GM12872 (cell line): Measurements from ENCODE around the gene CTSA.

Experiments used
- TF ChIP-seq, protein P1 (sequence below): IDR thresholded peaks from 3 replicates; pipeline ENCODE4 v1.5.1; 2011; ENCODE audit warnings: low read depth, mild to moderate bottlenecking, low read length, moderate library complexity; ENCODE audit not compliant: insufficient read depth

Gene CTSA

DNA sequence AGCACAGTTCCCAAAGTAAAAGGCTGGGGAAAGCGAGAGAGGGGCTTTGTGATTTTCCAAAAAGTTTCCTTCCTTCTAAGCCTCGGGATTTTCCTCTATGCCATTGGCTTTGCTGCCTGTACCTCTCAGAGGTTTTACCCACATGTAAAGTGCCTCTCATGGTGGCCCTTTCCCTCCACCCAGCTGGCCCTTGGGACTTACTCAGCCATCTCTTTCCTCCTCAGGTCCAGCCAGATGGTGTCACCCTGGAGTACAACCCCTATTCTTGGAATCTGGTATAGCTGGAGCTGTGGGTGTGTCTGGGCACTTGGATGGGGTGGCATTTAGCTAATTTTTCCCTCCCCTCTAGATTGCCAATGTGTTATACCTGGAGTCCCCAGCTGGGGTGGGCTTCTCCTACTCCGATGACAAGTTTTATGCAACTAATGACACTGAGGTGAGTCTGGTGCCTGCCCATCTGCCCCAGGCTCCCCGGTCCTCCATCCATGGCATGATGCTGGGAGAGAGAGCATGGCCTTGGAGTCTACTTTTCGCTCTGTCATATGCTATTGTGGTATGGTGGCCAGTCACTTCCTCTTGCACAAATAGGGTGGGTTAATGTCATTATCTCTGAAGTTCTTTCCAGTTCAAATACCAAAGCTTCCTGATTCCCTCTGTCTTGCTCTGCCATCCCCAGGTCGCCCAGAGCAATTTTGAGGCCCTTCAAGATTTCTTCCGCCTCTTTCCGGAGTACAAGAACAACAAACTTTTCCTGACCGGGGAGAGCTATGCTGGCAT, 1.1 kb downstream of the CTSA start:
- TF ChIP-seq, protein P1, sequence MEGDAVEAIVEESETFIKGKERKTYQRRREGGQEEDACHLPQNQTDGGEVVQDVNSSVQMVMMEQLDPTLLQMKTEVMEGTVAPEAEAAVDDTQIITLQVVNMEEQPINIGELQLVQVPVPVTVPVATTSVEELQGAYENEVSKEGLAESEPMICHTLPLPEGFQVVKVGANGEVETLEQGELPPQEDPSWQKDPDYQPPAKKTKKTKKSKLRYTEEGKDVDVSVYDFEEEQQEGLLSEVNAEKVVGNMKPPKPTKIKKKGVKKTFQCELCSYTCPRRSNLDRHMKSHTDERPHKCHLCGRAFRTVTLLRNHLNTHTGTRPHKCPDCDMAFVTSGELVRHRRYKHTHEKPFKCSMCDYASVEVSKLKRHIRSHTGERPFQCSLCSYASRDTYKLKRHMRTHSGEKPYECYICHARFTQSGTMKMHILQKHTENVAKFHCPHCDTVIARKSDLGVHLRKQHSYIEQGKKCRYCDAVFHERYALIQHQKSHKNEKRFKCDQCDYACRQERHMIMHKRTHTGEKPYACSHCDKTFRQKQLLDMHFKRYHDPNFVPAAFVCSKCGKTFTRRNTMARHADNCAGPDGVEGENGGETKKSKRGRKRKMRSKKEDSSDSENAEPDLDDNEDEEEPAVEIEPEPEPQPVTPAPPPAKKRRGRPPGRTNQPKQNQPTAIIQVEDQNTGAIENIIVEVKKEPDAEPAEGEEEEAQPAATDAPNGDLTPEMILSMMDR = no peak

DNA sequence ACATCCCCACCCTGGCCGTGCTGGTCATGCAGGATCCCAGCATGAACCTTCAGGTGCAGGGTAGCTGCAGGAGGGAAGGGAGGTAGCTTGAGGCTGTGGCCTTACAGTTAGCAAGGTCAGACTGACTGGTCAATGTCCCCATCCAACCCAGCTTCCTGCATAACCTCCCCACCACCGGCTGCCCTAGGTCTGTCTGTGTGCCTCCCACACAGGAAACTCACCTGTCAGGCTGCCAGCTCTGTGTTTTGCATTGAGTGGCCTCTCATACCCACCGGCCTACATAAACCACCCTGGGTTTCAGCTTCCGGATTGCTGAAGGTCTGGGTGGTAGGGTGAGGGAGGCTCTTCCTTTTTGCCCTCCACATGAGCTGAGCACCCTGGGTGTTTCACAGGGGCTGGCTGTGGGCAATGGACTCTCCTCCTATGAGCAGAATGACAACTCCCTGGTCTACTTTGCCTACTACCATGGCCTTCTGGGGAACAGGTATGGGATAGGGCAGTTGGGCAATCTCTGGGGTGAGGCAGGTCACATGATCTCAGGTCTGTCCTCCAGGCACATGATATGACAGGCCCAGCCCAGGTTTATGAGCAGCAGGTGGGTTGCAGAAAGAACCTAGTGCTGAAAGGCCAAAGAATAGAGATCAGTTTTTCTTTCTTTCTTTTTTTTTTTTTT, 1.8 kb downstream of the CTSA start:
- TF ChIP-seq, protein P1 = no peak

DNA sequence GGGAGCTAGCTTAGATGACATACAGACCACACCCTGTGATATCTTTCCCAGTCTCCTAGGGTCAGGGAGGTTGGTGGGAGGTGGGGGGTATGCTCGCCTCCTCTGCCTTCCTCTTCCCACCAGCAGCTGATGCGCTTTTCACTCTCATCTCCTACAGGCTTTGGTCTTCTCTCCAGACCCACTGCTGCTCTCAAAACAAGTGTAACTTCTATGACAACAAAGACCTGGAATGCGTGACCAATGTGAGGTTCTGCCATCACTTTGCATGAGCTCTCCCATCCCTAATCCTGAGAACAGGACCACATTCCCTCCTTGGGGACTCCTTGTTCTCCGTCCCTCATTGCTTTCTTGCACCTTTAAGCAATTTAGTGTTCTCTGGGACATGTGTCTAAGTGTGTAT, 2.7 kb downstream of the CTSA start:
- TF ChIP-seq, protein P1 = no peak

DNA sequence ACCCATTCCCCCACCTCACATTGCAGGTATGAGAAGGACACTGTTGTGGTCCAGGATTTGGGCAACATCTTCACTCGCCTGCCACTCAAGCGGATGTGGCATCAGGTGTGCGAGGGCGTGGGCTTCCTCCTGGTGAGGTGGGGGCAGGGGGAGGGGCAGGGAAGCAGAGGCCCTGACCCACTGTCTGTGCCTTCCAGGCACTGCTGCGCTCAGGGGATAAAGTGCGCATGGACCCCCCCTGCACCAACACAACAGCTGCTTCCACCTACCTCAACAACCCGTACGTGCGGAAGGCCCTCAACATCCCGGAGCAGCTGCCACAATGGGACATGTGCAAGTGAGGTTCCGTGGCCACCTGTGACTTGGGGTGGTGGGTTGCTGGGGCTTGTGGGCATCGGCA, 3.7 kb downstream of the CTSA start:
- TF ChIP-seq, protein P1 = no peak

DNA sequence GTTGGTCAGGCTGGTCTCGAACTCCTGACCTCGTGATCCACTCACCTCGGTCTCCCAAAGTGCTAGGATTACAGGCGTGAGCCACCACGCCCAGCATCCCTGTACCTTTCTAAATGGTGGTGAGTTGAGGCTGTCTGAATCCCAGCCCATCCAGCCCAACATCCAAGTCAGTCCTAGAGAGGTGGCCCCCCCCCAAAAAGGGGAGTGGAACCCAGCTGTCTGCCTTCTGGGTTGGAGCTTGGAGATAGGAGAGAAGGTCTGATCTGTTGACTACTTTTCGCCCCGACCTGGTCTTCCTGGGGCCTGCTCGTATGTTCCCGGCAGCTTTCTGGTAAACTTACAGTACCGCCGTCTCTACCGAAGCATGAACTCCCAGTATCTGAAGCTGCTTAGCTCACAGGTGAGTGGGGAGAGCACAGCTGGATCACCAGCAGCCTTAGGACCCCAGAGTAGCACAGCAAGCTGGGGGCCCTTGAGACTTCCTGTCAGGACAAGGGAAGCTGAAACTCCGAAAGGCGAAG, 5.6 kb downstream of the CTSA start:
- TF ChIP-seq, protein P1 = no peak

DNA sequence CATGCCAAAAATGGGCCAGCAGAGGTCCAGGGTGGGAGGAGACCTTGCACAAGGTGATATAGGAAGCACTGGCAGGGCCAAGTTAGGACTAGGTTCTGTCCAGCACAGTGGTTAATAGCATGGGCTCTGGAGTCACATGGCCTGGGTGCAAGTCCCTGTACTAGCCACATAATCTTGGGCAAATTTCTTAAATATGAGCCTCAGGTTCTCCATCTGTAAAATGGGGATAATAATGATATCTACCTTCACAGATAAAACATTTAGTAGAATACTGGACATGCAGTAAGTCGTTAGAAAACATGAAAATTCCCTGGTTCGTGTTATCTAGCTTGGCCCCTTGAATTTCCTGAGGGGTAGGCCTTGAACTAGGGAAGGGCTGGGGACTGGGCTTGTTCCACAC, 6.2 kb downstream of the CTSA start:
- TF ChIP-seq, protein P1 = no peak

DNA sequence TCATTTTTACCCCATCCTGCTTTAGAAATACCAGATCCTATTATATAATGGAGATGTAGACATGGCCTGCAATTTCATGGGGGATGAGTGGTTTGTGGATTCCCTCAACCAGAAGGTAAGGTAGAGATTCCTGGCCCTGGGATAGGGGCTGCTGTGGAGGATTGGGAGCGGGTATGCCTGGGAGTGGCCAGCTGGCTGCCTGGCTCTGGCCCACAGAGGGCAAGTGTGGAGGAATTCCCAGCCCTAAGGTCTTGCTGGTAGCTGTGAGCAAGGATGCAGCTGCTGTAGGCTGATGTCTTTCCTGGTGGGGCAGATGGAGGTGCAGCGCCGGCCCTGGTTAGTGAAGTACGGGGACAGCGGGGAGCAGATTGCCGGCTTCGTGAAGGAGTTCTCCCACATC, 6.6 kb downstream of the CTSA start:
- TF ChIP-seq, protein P1 = no peak
